GM23248 (cell line): ENCODE data around the gene OR7G2.

Source experiments
- EZH2 ChIP-seq: fragments of 200-600 bp; sonication (generic); IDR thresholded peaks from 2 replicates; pipeline ENCODE4 v1.6.1; 2018; ENCODE audit warnings: antibody characterized with exemption, mild to moderate bottlenecking; ENCODE audit not compliant: insufficient read depth, poor library complexity, severe bottlenecking
- EZH2phosphoT487 ChIP-seq: fragments of 200-600 bp; sonication (generic); IDR thresholded peaks from 2 replicates; pipeline ENCODE4 v1.6.1; 2018; ENCODE audit warnings: antibody characterized with exemption, moderate library complexity, mild to moderate bottlenecking, low read depth; ENCODE audit not compliant: insufficient read depth

GRCh38 chr19:9126900-9127405, 19.7 kb upstream of the OR7G2 start, which contains the start of gene OR7G3:
- TF ChIP-seq EZH2phosphoT487: no peak
- TF ChIP-seq EZH2: no peak
